B cell (primary cell): ENCODE data around the gene ATAD5. TPM values are rescaled to one million over a fixed set of nuclear protein-coding genes. Genes with fewer than 3 reads are reported as not detected.

Experiments
- ATAC-seq: fragments of 200-7000 bp; cut with Tn5 transposase; one replicate; pipeline ENCODE4 v1.10.0; 2021; ENCODE audit warnings: low read depth, mild to moderate bottlenecking, moderate number of reproducible peaks, moderate library complexity
- CTCF ChIA-PET: fragments of 350-600 bp; sonication (Branson Sonifier 250); formaldehyde crosslinking; loops from one replicate; lab custom pipeline; 2021; ENCODE audit warnings: antibody characterized with exemption, inconsistent platforms; lab: Charles Lee
- POLR2A ChIA-PET: fragments of 350-600 bp; sonication (Branson Sonifier 250); formaldehyde crosslinking; loops from one replicate; lab custom pipeline; 2021; ENCODE audit warnings: antibody characterized with exemption; lab: Charles Lee
- DNase-seq: peaks from one replicate; pipeline ENCODE4 v3.0.0; 2013
- H2AFZ ChIP-seq: 2 replicates; pipeline ENCODE4 v1.6.1; 2012; ENCODE audit warnings: mild to moderate bottlenecking, low read depth, low read length; ENCODE audit not compliant: insufficient read depth, poor library complexity, severe bottlenecking
- H3K27ac ChIP-seq, 2 donors: 1 replicate in 1 of 2; 2 replicates in 1 of 2; pipeline ENCODE4 v1.5.1; 2012 to 2013; ENCODE audit warnings: low read length in 2 of 2, mild to moderate bottlenecking in 2 of 2, moderate library complexity in 1 of 2
- H3K27me3 ChIP-seq, 4 experiments: fragments of 200-600 bp in 1 of 4; sonication (generic) in 1 of 4; replicated peaks in 1 of 4; 1 replicate in 2 of 4; 2 replicates in 2 of 4; pipeline versions ENCODE4 v1.6.1 to v1.7.0; 2013 to 2016; ENCODE audit warnings: low read length in 3 of 4, mild to moderate bottlenecking in 2 of 4, mixed read lengths in 1 of 4, moderate library complexity in 1 of 4; ENCODE audit not compliant: insufficient read depth in 4 of 4, control insufficient read depth in 3 of 4; ENCODE audit errors: control extremely low read depth in 1 of 4
- H3K36me3 ChIP-seq, 2 experiments: replicated peaks in 1 of 2; 1 replicate in 1 of 2; 2 replicates in 1 of 2; pipeline versions ENCODE4 v1.6.1 to v1.7.1; 2013; ENCODE audit warnings: low read length in 1 of 2; ENCODE audit not compliant: insufficient read depth in 2 of 2, control insufficient read depth in 1 of 2; ENCODE audit errors: control extremely low read depth in 1 of 2, extremely low read depth in 1 of 2
- H3K4me1 ChIP-seq, 2 donors: fragments of 200-600 bp in 1 of 2; sonication (generic) in 1 of 2; 1 replicate in 1 of 2; 2 replicates in 1 of 2; pipeline versions ENCODE4 v1.5.1 to v1.6.1; 2013 to 2017; ENCODE audit warnings: low read length in 2 of 2; ENCODE audit not compliant: control insufficient read depth in 2 of 2, insufficient read depth in 2 of 2
- H3K4me2 ChIP-seq: replicated peaks from 2 replicates; pipeline ENCODE3; 2012; ENCODE audit warnings: mild to moderate bottlenecking, low read depth, low read length; ENCODE audit not compliant: poor library complexity, severe bottlenecking
- H3K4me3 ChIP-seq, 5 experiments: fragments of 200-600 bp in 1 of 5; sonication (generic) in 1 of 5; 1 replicate in 3 of 5; 2 replicates in 2 of 5; pipeline versions ENCODE4 v1.5.1 to v1.7.0; 2011 to 2016; ENCODE audit warnings: low read length in 4 of 5, mild to moderate bottlenecking in 4 of 5, low read depth in 2 of 5, control low read depth in 1 of 5, moderate library complexity in 1 of 5; ENCODE audit not compliant: insufficient read depth in 1 of 5; ENCODE audit errors: control extremely low read depth in 1 of 5, extremely low read depth in 1 of 5
- H3K79me2 ChIP-seq: fragments of 200-600 bp; sonication (generic); one replicate; pipeline ENCODE4 v1.6.0; 2016; ENCODE audit warnings: low read length; ENCODE audit not compliant: control insufficient read depth, insufficient read depth
- H3K9ac ChIP-seq: fragments of 200-600 bp; sonication (generic); 2 replicates; pipeline ENCODE4 v1.6.1; 2017; ENCODE audit warnings: mild to moderate bottlenecking, low read length, moderate library complexity
- H3K9me3 ChIP-seq, 3 donors: one replicate each; pipeline versions ENCODE4 v1.6.1 to v1.7.1; 2013; ENCODE audit warnings: low read length in 2 of 3; ENCODE audit not compliant: control insufficient read depth in 2 of 3, insufficient read depth in 1 of 3; ENCODE audit errors: control extremely low read depth in 1 of 3
- H4K20me1 ChIP-seq: 2 replicates; pipeline ENCODE4 v1.6.0; 2012; ENCODE audit warnings: mild to moderate bottlenecking, low read length; ENCODE audit not compliant: insufficient read depth, control insufficient read depth, poor library complexity, severe bottlenecking
- H3K27ac Mint-ChIP-seq: one replicate; pipeline ENCODE4 v1.8.0; 2021; ENCODE audit warnings: mixed read lengths
- H3K27me3 Mint-ChIP-seq: one replicate; pipeline ENCODE4 v1.8.0; 2021; ENCODE audit warnings: mixed read lengths
- H3K4me1 Mint-ChIP-seq: one replicate; pipeline ENCODE4 v1.8.0; 2021; ENCODE audit warnings: mixed read lengths
- H3K4me3 Mint-ChIP-seq: one replicate; pipeline ENCODE4 v1.8.0; 2021; ENCODE audit warnings: mixed read lengths
- H3K9me3 Mint-ChIP-seq: one replicate; pipeline ENCODE4 v1.8.0; 2022; ENCODE audit warnings: mixed read lengths; ENCODE audit not compliant: insufficient read depth
- EZH2 ChIP-seq: IDR thresholded peaks from 2 replicates; pipeline ENCODE4 v1.6.1; 2012; ENCODE audit warnings: borderline replicate concordance, low read depth, mild to moderate bottlenecking, moderate library complexity, low read length; ENCODE audit not compliant: insufficient read depth, poor library complexity, severe bottlenecking
- WGBS: methylation state at CpG from one replicate; pipeline ENCODE4 v1.1.5; 2013; ENCODE audit warnings: missing lambda C conversion rate; ENCODE audit not compliant: insufficient coverage; 5-methylcytosine and 5-hydroxymethylcytosine counted together
- intact Hi-C: fragments of 100-400 bp; cut with micrococcal nuclease; formaldehyde crosslinking; loops from one replicate; pipeline ENCODE4 v1.10.0; 2022
- polyA plus RNA-seq: library from polyadenylated mRNA; depleted of rRNA; stranded (reverse); fragments of >200 nt; gene quantifications from 2 replicates; pipeline ENCODE4 v1.2.3, GENCODE V29; 2012
- total RNA-seq, 2 donors: library from RNA; stranded (reverse); fragments of 120-200 nt in 1 of 2; gene quantifications; 1 replicate in 1 of 2; 2 replicates in 1 of 2; pipeline versions ENCODE4 v1.2.3 to v1.2.4, GENCODE V29; 2013 to 2022
- TF ChIP-seq, protein P1 (sequence below): fragments of 200-600 bp; IDR thresholded peaks from one replicate; pipeline ENCODE4 v1.8.0; 2022; ENCODE audit warnings: antibody characterized with exemption, mild to moderate bottlenecking

Gene ATAD5
- total and polyA plus RNA-seq, 2 donors (not counting 1 experiment from before 2014, with no cell fraction given): 1.2 to 7.3 TPM

DNA sequence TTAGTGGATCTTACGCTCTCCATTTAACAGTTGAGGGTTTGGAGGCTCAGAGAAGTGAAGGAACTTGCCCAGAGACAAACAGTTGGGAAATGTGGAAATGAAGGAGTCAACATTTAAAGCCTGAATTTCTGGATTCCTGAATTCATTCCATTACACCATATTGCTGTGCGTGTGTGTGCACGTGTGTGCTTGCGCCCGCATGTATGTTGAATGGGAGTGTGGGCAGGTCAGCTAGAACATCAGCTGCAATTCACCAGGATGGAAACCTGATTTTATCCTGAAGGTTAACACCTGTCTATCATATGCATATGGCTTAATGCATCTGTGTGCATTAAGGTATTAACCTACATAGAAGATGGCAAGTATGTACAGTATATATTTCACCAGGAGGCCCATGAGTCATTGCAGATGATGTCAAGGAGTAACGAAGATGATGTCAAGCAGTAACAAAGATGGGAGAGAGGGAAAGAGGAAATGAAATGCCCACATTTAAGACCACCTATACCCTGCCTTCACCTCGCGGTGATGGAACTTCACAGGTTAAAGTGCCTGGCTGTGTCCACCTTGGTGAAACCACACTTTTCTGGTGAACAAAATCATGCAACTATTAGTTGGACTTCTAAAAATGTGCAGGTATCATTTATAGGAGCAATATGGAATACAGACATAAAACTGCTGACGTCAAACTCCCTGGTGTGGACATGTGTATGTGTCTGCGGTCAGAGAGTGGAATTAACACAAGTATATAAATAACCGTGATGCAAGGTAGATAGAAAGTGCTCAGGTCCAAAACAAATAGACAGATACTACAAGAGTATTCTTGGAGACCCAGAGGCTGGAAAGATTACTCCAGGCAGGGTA lies 89.1 kb downstream of the ATAD5 start:
- H3K27ac ChIP-seq: no peak overlapping the region
- Mint-ChIP-seq H3K27me3 (no peaks in the 10 kb centered on the region), H3K4me1 (peaks cover 16% of the 10 kb centered on the region), H3K9me3 (no peaks in the 10 kb centered on the region), H3K27ac (peak overlapping the region; percentile 95), H3K4me3 (peak overlapping the region; percentile 99)
- H3K4me3 ChIP-seq: peak overlapping the region; percentile 61 to 96 (median 72)
- POLR2A ChIA-PET: interaction anchor here (0.6 to 1.2 kb wide), 2 partner anchors 15 to 18 kb away, joined by 3 to 5 read pairs; no protein-coding TSS in a partner anchor
- CTCF ChIA-PET: no interaction called here
- WGBS: no CpG with 5 or more reads among the region's 11 CpGs
- peak overlapping the region; percentile 77 for H3K9ac ChIP-seq
- H2AFZ ChIP-seq: peak overlapping the region; percentile 87
- intact Hi-C loops: loop anchor here (1.0 kb wide), 1 partner anchor 49 kb away; no protein-coding TSS in a partner anchor
- peak overlapping the region; percentile 87 for H3K4me2 ChIP-seq
- H3K4me1 ChIP-seq: peaks cover 11 to 17% of the 10 kb centered on the region in 2 donors
- H3K9me3 ChIP-seq: no peaks in the 10 kb centered on the region
- H3K36me3 ChIP-seq: no peaks in the 10 kb centered on the region
- peaks cover 0 to 6% (median 0%) of the 10 kb centered on the region in 4 experiments for H3K27me3 ChIP-seq
- TF ChIP-seq EZH2: no peak
- TF ChIP-seq, protein P1, sequence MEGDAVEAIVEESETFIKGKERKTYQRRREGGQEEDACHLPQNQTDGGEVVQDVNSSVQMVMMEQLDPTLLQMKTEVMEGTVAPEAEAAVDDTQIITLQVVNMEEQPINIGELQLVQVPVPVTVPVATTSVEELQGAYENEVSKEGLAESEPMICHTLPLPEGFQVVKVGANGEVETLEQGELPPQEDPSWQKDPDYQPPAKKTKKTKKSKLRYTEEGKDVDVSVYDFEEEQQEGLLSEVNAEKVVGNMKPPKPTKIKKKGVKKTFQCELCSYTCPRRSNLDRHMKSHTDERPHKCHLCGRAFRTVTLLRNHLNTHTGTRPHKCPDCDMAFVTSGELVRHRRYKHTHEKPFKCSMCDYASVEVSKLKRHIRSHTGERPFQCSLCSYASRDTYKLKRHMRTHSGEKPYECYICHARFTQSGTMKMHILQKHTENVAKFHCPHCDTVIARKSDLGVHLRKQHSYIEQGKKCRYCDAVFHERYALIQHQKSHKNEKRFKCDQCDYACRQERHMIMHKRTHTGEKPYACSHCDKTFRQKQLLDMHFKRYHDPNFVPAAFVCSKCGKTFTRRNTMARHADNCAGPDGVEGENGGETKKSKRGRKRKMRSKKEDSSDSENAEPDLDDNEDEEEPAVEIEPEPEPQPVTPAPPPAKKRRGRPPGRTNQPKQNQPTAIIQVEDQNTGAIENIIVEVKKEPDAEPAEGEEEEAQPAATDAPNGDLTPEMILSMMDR: no peak
- ATAC-seq: no peak
- H3K79me2 ChIP-seq: no peaks in the 10 kb centered on the region
- no peak for DNase-seq
- no peaks in the 10 kb centered on the region for H4K20me1 ChIP-seq
